ENCODE results near the gene MAPK8. TPM values are rescaled to one million over a fixed set of nuclear protein-coding genes. Genes with fewer than 3 reads are reported as not detected.

MAPK8 gene
- total and polyA plus RNA-seq, 9 of the 15 experiments (the other 6 are each of a cell fraction or from before 2014, with no cell fraction given) = 6.4 to 159 (median 71.0) TPM

DNA sequence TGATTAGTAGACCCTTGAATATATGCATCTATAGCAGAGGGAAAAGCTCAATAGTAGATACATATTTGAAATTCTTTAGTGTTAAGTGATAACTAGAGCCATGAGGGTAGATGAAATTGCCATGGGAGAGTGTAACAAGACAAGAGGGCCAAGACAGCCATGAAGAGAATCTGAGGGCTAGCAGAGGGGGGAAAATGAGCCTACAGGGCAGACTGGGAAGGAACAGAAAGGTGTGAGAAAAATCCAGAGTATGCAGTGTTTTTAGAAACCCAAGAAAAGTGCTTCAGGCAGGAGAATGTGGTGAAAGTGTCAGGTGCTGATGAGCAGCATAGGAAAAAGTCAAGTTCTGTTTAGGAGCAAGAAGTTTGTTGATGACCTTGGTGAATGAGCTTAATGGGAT lies 63.0 kb downstream of the MAPK8 start:
- peaks cover 54% of the 10 kb centered on the region for H3K79me2 ChIP-seq (ENCODE audit: control insufficient read depth, insufficient read depth, low read length)
- CTCF ChIA-PET (ENCODE audit: low intra/inter-chr PET ratio) = no interaction called here
- H3K4me1 ChIP-seq (replicated peaks in 1 of 2; ENCODE audit: control insufficient read depth in 2 of 2, insufficient read depth in 2 of 2, low read length in 2 of 2) = peaks cover 0 to 10% of the 10 kb centered on the region in 2 experiments; a peak in 2 of 5 replicates
- FAIRE-seq (no peak), DNase-seq (ENCODE audit: extremely low read depth in 1 of 4, low spot score in 3 of 4) (no peak), ATAC-seq (no peak)
- no peaks in the 10 kb centered on the region for H4K20me1 ChIP-seq (replicated peaks; ENCODE audit: control insufficient read depth, insufficient read depth, low read length)
- POLR2A ChIA-PET = no interaction called here
- H3K27ac ChIP-seq (ENCODE audit: extremely low read depth, low read depth, low read length) = no peak overlapping the region
- H3K36me3 ChIP-seq (ENCODE audit: control insufficient read depth, insufficient read depth, low read length) = no peaks in the 10 kb centered on the region
- intact Hi-C loops (cut with micrococcal nuclease) = no loop called here
- H3K9me3 ChIP-seq (replicated peaks; ENCODE audit: control insufficient read depth, insufficient read depth, low read depth, low read length) = 0 out of 2 replicates have a peak, but pooled peaks cover 4% of the 10 kb centered on the region
- no peak overlapping the region for H3K4me3 ChIP-seq
- no peak overlapping the region for H2AFZ ChIP-seq (ENCODE audit: low read depth, low read length)
- in situ Hi-C loops (cut with MboI) = loop anchor here (10.0 kb wide), 1 partner anchor 285 kb away; no protein-coding TSS in a partner anchor
- BruUV-seq (replicated peaks) = no TSS peak
- no peak overlapping the region for H3K9ac ChIP-seq (ENCODE audit: insufficient read depth in 1 of 2, low read depth in 2 of 2, low read length in 2 of 2)
- H3K4me2 ChIP-seq (ENCODE audit: insufficient read depth, low read length) = no peak overlapping the region
- TF ChIP-seq NR2F6 (CRISPR knock-in tag; IDR thresholded peaks at IDR 0.05) = no peak
- TF ChIP-seq SIRT6 (IDR thresholded peaks at IDR 0.05; ENCODE audit: low read depth, low read length) = no peak
- TF ChIP-seq NR1H2 (CRISPR knock-in tag; IDR thresholded peaks at IDR 0.05) = no peak
- no peak for TF ChIP-seq TAF15 (IDR thresholded peaks at IDR 0.05; ENCODE audit: low read depth, low read length)
- no peak for TF ChIP-seq SIN3B (IDR thresholded peaks at IDR 0.05; ENCODE audit: low read depth)
- no peak for TF ChIP-seq BRCA1 (IDR thresholded peaks at IDR 0.05)
- no peak for TF ChIP-seq BRCA1 (CRISPR knock-in tag; IDR thresholded peaks at IDR 0.05)
- TF ChIP-seq FOXJ3 (CRISPR knock-in tag; IDR thresholded peaks at IDR 0.05) = no peak
- H3K27me3 ChIP-seq (ENCODE audit: control insufficient read depth in 2 of 2, insufficient read depth in 2 of 2, low read length in 2 of 2) = no peaks in the 10 kb centered on the region
- H3K9me1 ChIP-seq (ENCODE audit: control insufficient read depth, insufficient read depth, low read length) = no peaks in the 10 kb centered on the region

Measured in K562 (cell line).